HFF-Myc (cell line): ENCODE results near the gene ITPK1.

ENCODE experiments used
- DNase-seq: peaks from one replicate; pipeline ENCODE4 v3.0.0-alpha.2; 2011; ENCODE audit warnings: low read depth; ENCODE audit errors: extremely low read depth
- H3K4me3 ChIP-seq: replicated peaks from 2 replicates; pipeline ENCODE4 v1.5.1; 2011; ENCODE audit warnings: low read depth, mild to moderate bottlenecking, control low read depth, low read length
- CTCF ChIP-seq: IDR thresholded peaks from 2 replicates; pipeline ENCODE4 v1.5.1; 2012; ENCODE audit warnings: mild to moderate bottlenecking, low read depth, low read length, control low read depth; ENCODE audit errors: missing control alignments

The ITPK1 gene

GRCh38 chr14:93083917-93084316 lies 31.8 kb downstream of the ITPK1 start:
- no peak for DNase-seq
- no peak for TF ChIP-seq CTCF
- H3K4me3 ChIP-seq = no peak overlapping the region

- no peak for TF ChIP-seq CTCF
- H3K4me3 ChIP-seq = no peak overlapping the region
- no peak for DNase-seq
These were observed 33.1 kb downstream of the ITPK1 start for GRCh38 chr14:93082576-93083001.

GRCh38 chr14:93081876-93082570 lies 33.7 kb downstream of the ITPK1 start:
- TF ChIP-seq CTCF = no peak
- DNase-seq = no peak
- H3K4me3 ChIP-seq = no peak overlapping the region

DNA sequence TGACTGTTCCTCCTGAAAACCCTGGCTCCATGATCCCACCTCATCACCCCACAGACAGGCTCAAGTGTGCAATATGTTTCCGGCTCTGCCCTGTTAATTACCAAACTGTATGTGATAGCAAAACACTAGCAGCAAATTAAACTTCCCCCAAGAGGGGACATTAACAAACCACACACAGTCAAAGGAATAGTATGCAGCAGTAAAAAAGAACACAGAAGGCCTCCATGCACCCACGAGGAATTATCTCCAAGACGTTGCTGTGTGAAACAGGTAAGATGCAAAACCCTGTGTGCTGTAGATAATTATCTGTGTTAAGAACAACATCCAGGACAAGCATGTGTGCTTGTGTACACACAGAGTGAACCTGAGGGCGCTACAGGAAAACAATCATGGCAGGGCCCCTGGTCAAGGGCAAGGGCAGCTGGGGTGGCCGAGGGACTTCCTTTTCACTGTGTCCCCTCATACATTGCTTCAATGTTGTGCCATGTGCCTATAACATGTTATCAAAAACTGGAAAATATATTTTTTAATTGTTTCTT lies 35.8 kb downstream of the ITPK1 start:
- no peak for TF ChIP-seq CTCF

DNA sequence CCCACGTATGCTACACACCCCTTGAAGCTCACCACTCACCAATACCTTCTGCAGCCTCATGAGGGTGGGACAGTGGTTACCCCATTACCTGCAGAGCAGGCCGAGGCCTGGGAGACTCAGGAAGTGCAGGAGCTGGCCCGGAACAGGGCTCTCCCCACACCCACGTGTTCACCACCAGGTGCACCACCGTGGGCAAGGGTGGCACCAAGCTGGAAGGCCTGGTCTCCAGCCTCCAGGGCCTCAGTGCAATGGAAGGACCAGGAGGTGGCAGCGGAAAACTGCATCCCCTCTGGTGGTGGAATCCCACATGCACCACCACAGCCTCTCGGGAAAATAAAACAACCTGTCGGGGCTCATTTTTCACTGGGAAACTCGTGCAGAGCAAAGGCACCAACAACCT lies 36.4 kb downstream of the ITPK1 start:
- H3K4me3 ChIP-seq = no peak overlapping the region
- no peak for DNase-seq
- peak; percentile 12 for TF ChIP-seq CTCF

More for the DNA sequence above, 35.8 kb downstream of the ITPK1 start:
- no peak for DNase-seq
- H3K4me3 ChIP-seq = no peak overlapping the region

- DNase-seq = peak; percentile 16
- no peak overlapping the region for H3K4me3 ChIP-seq
- no peak for TF ChIP-seq CTCF
These were observed 36.9 kb downstream of the ITPK1 start for GRCh38 chr14:93078870-93079269.

DNA sequence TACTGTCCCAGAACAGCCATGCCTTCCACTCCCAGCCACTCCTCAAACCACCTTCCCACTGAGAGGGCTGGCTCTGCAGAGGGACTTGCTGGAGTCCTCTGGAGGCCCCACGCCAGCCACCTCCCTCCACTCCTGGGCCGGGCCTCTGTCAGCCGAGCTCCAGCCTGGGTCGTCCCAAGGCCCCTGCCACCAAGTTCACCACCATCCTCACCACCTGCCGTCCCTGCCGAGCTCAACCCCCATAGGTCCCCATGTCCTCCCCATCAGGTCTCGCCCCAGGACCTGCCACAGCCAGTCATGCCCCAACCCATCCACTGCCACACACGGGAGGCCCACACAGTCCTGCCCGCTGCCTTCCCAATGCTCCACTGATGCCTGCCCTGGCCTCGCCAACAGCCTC lies 39.0 kb downstream of the ITPK1 start:
- DNase-seq = no peak
- H3K4me3 ChIP-seq = no peak overlapping the region
- no peak for TF ChIP-seq CTCF
